ENCODE data around the gene ATXN10.

- TF ChIP-seq CTCF (IDR thresholded peaks at IDR 0.05) (no peak), POLR2A (IDR thresholded peaks at IDR 0.05) (no peak)
Observed at GRCh38 chr22:45812910-45813309, 141.3 kb downstream of the ATXN10 start.
